ENCODE results near the gene PTGFRN.

The PTGFRN gene

DNA sequence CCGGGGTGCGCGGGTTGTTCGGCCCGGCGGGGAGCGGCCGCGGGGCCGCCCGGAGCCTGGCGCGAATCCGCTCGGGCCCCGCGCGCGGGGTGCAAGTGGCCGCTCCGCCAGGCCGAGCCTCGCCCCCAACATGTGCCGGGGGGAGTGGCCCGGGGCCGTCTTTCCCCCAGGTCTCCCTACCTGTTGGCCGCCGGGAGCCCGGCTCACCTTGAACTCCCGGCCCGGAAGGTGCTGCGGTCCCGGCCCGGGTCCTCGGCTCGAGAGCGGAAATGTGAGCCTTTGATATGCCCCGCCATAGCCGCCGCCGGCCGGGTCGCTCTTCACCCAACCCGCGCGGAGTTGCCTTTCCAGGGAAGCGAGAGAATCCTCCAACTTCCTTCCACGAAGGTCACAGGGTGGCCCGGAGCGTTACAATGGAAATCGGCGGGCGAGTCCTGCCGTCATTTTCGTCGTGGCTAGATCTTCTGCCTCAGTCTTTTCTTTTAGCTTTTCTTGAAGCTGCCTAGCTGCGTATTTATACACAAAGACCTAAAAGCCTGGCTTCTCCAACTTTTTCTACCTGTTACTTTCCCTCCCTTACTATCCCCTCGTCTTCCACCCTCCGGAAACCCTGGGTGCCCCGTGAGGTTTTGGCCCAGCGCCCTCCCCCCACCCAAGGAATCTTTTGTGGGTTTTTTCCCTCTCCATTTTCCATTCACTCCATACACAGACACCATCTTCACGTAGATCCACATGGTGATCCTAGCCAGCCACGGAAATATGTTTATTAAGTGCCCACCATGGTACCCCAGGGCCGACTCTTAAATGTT, 867 bp downstream of the PTGFRN start:
- no peaks in the 10 kb centered on the region for H3K4me1 ChIP-seq (ENCODE audit: low read length)
- no peak overlapping the region for H3K4me3 ChIP-seq (ENCODE audit: low read length)
- H3K79me2 ChIP-seq (ENCODE audit: low read length): no peaks in the 10 kb centered on the region
- H4K20me1 ChIP-seq (ENCODE audit: insufficient read depth, low read length): no peaks in the 10 kb centered on the region
- no peak overlapping the region for H3K9ac ChIP-seq (ENCODE audit: low read length)
- H3K9me3 ChIP-seq (ENCODE audit: insufficient read depth, low read length): no peaks in the 10 kb centered on the region
- H3K27me3 ChIP-seq (ENCODE audit: low read depth, low read length): no peaks in the 10 kb centered on the region
- no peak overlapping the region for H3K4me2 ChIP-seq (ENCODE audit: low read length)
- no peak overlapping the region for H3K27ac ChIP-seq (ENCODE audit: low read length)
- TF ChIP-seq EZH2phosphoT487 (IDR thresholded peaks at IDR 0.05; ENCODE audit: low read depth): no peak
- TF ChIP-seq, protein P1, sequence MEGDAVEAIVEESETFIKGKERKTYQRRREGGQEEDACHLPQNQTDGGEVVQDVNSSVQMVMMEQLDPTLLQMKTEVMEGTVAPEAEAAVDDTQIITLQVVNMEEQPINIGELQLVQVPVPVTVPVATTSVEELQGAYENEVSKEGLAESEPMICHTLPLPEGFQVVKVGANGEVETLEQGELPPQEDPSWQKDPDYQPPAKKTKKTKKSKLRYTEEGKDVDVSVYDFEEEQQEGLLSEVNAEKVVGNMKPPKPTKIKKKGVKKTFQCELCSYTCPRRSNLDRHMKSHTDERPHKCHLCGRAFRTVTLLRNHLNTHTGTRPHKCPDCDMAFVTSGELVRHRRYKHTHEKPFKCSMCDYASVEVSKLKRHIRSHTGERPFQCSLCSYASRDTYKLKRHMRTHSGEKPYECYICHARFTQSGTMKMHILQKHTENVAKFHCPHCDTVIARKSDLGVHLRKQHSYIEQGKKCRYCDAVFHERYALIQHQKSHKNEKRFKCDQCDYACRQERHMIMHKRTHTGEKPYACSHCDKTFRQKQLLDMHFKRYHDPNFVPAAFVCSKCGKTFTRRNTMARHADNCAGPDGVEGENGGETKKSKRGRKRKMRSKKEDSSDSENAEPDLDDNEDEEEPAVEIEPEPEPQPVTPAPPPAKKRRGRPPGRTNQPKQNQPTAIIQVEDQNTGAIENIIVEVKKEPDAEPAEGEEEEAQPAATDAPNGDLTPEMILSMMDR (IDR thresholded peaks at IDR 0.05; ENCODE audit: low read depth, low read length): no peak
- H2AFZ ChIP-seq (ENCODE audit: low read depth, low read length): no peak overlapping the region
- H3K36me3 ChIP-seq (replicated peaks; ENCODE audit: low read depth, low read length): no peaks in the 10 kb centered on the region

DNA sequence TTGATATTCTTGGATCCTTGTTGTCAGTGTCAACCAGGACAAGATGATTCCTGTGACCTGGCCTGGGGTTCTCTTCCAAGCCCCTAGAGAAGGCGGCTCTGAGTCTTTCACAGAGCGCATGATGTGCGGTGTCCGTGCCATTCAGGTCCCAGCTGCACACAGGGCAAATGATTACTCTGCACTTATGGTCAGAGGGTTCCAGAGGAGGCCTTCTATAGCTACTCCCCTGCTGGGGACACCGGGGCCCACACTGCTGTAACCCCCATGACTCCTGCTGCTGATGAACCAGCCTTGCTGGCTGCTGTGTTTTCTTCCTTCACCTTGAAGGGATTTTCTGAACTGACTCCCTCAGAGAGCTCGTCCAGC, 1.5 kb downstream of the PTGFRN start:
- Histone ChIP-seq H2AFZ (ENCODE audit: low read depth, low read length) (no peak overlapping the region), H3K9ac (ENCODE audit: low read length) (no peak overlapping the region), H3K4me1 (ENCODE audit: low read length) (no peaks in the 10 kb centered on the region), H3K4me2 (ENCODE audit: low read length) (no peak overlapping the region), H3K79me2 (ENCODE audit: low read length) (no peaks in the 10 kb centered on the region), H3K36me3 (replicated peaks; ENCODE audit: low read depth, low read length) (no peaks in the 10 kb centered on the region), H3K27me3 (ENCODE audit: low read depth, low read length) (no peaks in the 10 kb centered on the region), H4K20me1 (ENCODE audit: insufficient read depth, low read length) (no peaks in the 10 kb centered on the region), H3K27ac (ENCODE audit: low read length) (no peak overlapping the region), H3K9me3 (ENCODE audit: insufficient read depth, low read length) (no peaks in the 10 kb centered on the region), H3K4me3 (ENCODE audit: low read length) (no peak overlapping the region)
- no peak for TF ChIP-seq EZH2phosphoT487 (IDR thresholded peaks at IDR 0.05; ENCODE audit: low read depth)
- TF ChIP-seq, protein P1 (IDR thresholded peaks at IDR 0.05; ENCODE audit: low read depth, low read length): no peak

DNA sequence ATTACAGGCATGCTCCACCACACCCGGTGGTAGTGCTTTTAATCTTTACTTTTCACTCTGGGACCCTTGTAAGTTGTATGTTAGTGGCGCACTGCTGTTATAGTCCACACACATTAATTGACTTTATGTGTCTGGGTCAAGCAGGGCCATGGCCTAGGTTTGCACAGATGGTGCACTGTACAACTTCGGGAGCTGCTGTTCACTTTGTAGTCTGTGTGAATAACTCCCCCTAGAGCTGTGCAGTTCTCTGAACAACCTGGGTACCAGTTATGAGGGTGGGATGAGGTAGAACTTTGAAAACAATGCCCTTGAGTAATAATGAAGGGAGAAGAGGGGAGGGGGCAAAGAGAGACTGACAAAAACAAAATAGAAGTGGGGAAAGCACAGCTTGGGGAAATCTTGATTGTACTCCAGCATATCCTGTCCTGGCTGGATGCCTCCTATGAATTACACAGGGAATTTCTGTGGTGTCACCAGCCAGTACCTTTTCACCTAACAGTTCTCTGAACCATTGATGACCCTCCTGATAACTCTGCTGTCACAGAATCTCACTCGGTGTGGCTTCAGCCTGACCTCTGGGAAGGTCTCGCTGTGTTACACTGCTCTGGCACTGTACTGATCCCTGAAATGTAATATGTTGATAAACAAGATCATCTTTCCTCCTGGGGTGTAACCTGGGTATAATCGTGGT, 2.2 kb downstream of the PTGFRN start:
- no peaks in the 10 kb centered on the region for H3K4me1 ChIP-seq (ENCODE audit: low read length)
- no peaks in the 10 kb centered on the region for H3K27me3 ChIP-seq (ENCODE audit: low read depth, low read length)
- no peaks in the 10 kb centered on the region for H3K36me3 ChIP-seq (replicated peaks; ENCODE audit: low read depth, low read length)
- H3K9ac ChIP-seq (ENCODE audit: low read length): no peak overlapping the region
- H3K4me3 ChIP-seq (ENCODE audit: low read length): no peak overlapping the region
- H3K27ac ChIP-seq (ENCODE audit: low read length): no peak overlapping the region
- TF ChIP-seq EZH2phosphoT487 (IDR thresholded peaks at IDR 0.05; ENCODE audit: low read depth): no peak
- TF ChIP-seq, protein P1 (IDR thresholded peaks at IDR 0.05; ENCODE audit: low read depth, low read length): no peak
- H2AFZ ChIP-seq (ENCODE audit: low read depth, low read length): no peak overlapping the region
- no peaks in the 10 kb centered on the region for H4K20me1 ChIP-seq (ENCODE audit: insufficient read depth, low read length)
- H3K79me2 ChIP-seq (ENCODE audit: low read length): no peaks in the 10 kb centered on the region
- H3K4me2 ChIP-seq (ENCODE audit: low read length): no peak overlapping the region
- no peaks in the 10 kb centered on the region for H3K9me3 ChIP-seq (ENCODE audit: insufficient read depth, low read length)

DNA sequence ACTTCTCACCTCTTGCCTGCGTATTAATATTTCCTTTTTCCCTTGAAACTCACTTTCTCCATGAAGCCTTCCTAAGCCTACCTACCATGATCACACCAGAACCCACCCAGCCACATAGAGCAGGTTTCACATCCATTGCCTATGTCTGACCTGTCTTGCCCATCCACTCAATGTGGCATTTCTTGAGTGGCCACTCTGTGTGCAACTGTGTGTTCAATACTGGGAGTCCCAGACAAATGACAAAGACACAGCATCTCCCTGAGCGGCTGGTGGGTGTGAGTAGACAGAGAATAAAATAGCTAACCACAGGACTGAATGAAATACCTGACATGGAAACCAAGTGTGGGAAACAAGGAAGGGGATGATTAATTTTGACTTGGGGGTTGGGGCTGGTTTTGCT, 3.1 kb downstream of the PTGFRN start:
- Histone ChIP-seq H3K4me3 (ENCODE audit: low read length) (no peak overlapping the region), H3K27me3 (ENCODE audit: low read depth, low read length) (no peaks in the 10 kb centered on the region), H3K36me3 (replicated peaks; ENCODE audit: low read depth, low read length) (no peaks in the 10 kb centered on the region), H3K4me2 (ENCODE audit: low read length) (no peak overlapping the region), H3K27ac (ENCODE audit: low read length) (no peak overlapping the region), H3K4me1 (ENCODE audit: low read length) (no peaks in the 10 kb centered on the region), H3K9me3 (ENCODE audit: insufficient read depth, low read length) (no peaks in the 10 kb centered on the region), H4K20me1 (ENCODE audit: insufficient read depth, low read length) (no peaks in the 10 kb centered on the region), H3K79me2 (ENCODE audit: low read length) (no peaks in the 10 kb centered on the region), H2AFZ (ENCODE audit: low read depth, low read length) (no peak overlapping the region), H3K9ac (ENCODE audit: low read length) (no peak overlapping the region)
- TF ChIP-seq, protein P1 (IDR thresholded peaks at IDR 0.05; ENCODE audit: low read depth, low read length): no peak
- TF ChIP-seq EZH2phosphoT487 (IDR thresholded peaks at IDR 0.05; ENCODE audit: low read depth): no peak
